K562 (cell line): ENCODE measurements around the gene PPDPF. TPM values are rescaled to one million over a fixed set of nuclear protein-coding genes. Genes with fewer than 3 reads are reported as not detected.

Source experiments
- HNRNPL ChIP-seq: fragments of 200-400 bp; formaldehyde crosslinking; IDR thresholded peaks from 2 replicates; pipeline ENCODE4 v1.6.1; 2017; ENCODE audit warnings: low read depth, mild to moderate bottlenecking, low read length
- HOXB6 ChIP-seq: fragments of 250-450 bp; sonication (Bioruptor Pico); IDR thresholded peaks from 2 replicates; pipeline ENCODE4 v1.5.1; 2022; ENCODE audit warnings: mild to moderate bottlenecking, borderline replicate concordance
- ILK ChIP-seq: fragments of 450-650 bp; IDR thresholded peaks from 2 replicates; pipeline ENCODE4 v1.6.1; 2016; ENCODE audit warnings: missing genetic modification characterization, low read depth, mild to moderate bottlenecking, missing compliant biosample characterization, moderate library complexity, borderline replicate concordance
- LCOR ChIP-seq: sonication (generic); formaldehyde crosslinking; IDR thresholded peaks from 2 replicates; pipeline ENCODE4 v1.8.0; 2022; ENCODE audit warnings: mild to moderate bottlenecking, missing genetic modification reagents
- MYBL2 ChIP-seq, 2 experiments: fragments of 450-650 bp in 1 of 2; sonication (generic) in 1 of 2; formaldehyde crosslinking in 1 of 2; IDR thresholded peaks; 2 replicates each; pipeline versions ENCODE4 v1.6.1 to v1.8.1; 2017 to 2022; ENCODE audit warnings: borderline replicate concordance in 1 of 2, inconsistent platforms in 1 of 2, low read depth in 1 of 2, mild to moderate bottlenecking in 1 of 2, missing genetic modification reagents in 1 of 2, moderate library complexity in 1 of 2
- NUFIP1 ChIP-seq: fragments of 450-650 bp; IDR thresholded peaks from 2 replicates; pipeline ENCODE4 v1.6.1; 2018; ENCODE audit not compliant: partially characterized antibody
- SAFB ChIP-seq: fragments of 200-400 bp; formaldehyde crosslinking; IDR thresholded peaks from 2 replicates; pipeline ENCODE4 v1.6.1; 2017; ENCODE audit warnings: low read depth, low read length, borderline replicate concordance
- ZNF121 ChIP-seq: sonication (generic); formaldehyde crosslinking; conservative IDR thresholded peaks from 2 replicates; pipeline ENCODE4 v1.8.0; 2022; ENCODE audit warnings: missing genetic modification reagents
- polyA plus RNA-seq, 8 experiments: library from polyadenylated mRNA; depleted of rRNA in 4 of 8; stranded (reverse) in 5 of 8; unstranded in 3 of 8; fragments of >200 nt; fragmentation: Nextera tagmentation in 2 of 8; fragmentation: Illumina TruSeq in 1 of 8; extraction: Ambion mirVana in 2 of 8; extraction: Trizol in 1 of 8; gene quantifications; 2 replicates each; pipeline versions ENCODE4 v1.2.1 to v1.2.3, GENCODE V29; 2011 to 2014; ENCODE audit warnings: inconsistent platforms in 1 of 8, missing spikeins in 1 of 8
- total RNA-seq, 7 experiments: library from RNA; depleted of rRNA in 6 of 7; stranded (reverse); fragments of >200 nt in 6 of 7; fragmentation: Illumina TruSeq in 2 of 7; extraction: Trizol in 2 of 7; gene quantifications; 2 replicates each; pipeline versions ENCODE4 v1.2.1 to v1.2.3, GENCODE V29; 2011 to 2021; ENCODE audit warnings: low replicate concordance in 1 of 7
- TF ChIP-seq, protein P1 (sequence below): IDR thresholded peaks from 3 replicates; pipeline ENCODE4 v1.6.1; 2011; ENCODE audit warnings: borderline replicate concordance, mild to moderate bottlenecking, moderate library complexity; ENCODE audit not compliant: insufficient read length; ENCODE audit errors: extremely low read depth
- TF ChIP-seq, protein P2 (sequence below), 2 experiments: fragments of 450-650 bp; IDR thresholded peaks; 2 replicates each; pipeline ENCODE4 v1.6.1; 2016; ENCODE audit warnings: mild to moderate bottlenecking in 2 of 2, borderline replicate concordance in 1 of 2, low read depth in 1 of 2, moderate library complexity in 1 of 2
- TF ChIP-seq, protein P3 (sequence below): sonication (generic); formaldehyde crosslinking; IDR thresholded peaks from 2 replicates; pipeline ENCODE4 v1.8.1; 2022; ENCODE audit warnings: missing genetic modification reagents
- TF ChIP-seq, protein P4 (sequence below): sonication (generic); formaldehyde crosslinking; IDR thresholded peaks from 2 replicates; pipeline ENCODE4 v1.5.0; 2020; ENCODE audit warnings: missing genetic modification reagents

Gene PPDPF
- total and polyA plus RNA-seq, 9 of the 15 experiments (the other 6 are each of a cell fraction or from before 2014, with no cell fraction given), result 0.77 to 233 (median 10.5) TPM

DNA sequence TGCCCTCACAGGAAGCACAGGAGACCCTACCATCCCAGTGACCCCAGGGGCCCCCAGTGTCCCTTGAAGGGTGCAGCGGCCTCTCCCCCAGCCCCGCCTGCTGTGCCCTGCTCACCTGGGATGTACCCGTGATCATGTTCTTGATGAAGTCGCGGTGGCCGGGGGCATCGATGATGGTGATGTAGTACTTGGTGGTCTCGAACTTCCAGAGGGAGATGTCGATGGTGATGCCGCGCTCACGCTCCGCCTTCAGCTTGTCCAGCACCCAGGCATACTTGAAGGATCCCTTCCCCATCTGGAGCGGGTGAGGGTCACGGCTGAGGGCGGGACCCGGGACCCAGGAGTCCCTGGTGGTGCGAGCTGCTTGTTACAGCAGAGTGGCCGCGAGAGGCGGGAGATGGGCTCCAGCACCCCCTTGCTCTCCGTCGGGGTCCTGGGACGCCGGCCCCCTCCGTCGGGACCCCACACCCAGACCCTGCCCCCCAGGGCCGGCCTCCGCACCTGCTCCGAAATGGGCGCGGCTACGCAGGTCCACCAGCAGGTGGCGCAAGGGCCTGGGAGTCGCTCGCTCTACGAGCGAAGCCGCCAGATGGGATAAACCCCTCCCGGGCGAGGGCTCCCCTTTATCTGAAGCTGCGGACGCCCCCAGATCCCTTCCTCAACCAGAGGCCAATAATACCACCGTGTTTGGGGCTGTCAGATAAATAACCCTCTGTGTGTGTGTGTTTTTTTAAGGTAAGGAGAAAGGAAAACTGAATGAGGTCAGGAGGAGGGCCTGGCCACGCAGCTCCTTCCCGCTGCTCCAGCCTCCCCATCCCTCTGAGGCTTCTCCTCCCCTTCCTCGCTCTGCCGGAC, 24.6 kb upstream of the PPDPF start (continued):
- TF ChIP-seq, protein P1, sequence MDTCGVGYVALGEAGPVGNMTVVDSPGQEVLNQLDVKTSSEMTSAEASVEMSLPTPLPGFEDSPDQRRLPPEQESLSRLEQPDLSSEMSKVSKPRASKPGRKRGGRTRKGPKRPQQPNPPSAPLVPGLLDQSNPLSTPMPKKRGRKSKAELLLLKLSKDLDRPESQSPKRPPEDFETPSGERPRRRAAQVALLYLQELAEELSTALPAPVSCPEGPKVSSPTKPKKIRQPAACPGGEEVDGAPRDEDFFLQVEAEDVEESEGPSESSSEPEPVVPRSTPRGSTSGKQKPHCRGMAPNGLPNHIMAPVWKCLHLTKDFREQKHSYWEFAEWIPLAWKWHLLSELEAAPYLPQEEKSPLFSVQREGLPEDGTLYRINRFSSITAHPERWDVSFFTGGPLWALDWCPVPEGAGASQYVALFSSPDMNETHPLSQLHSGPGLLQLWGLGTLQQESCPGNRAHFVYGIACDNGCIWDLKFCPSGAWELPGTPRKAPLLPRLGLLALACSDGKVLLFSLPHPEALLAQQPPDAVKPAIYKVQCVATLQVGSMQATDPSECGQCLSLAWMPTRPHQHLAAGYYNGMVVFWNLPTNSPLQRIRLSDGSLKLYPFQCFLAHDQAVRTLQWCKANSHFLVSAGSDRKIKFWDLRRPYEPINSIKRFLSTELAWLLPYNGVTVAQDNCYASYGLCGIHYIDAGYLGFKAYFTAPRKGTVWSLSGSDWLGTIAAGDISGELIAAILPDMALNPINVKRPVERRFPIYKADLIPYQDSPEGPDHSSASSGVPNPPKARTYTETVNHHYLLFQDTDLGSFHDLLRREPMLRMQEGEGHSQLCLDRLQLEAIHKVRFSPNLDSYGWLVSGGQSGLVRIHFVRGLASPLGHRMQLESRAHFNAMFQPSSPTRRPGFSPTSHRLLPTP, result no peak
- TF ChIP-seq SAFB (no peak), ILK (no peak), LCOR (CRISPR knock-in tag) (no peak), MYBL2 (IDR thresholded peaks at IDR 0.05; ENCODE audit: low read depth) (no peak), MYBL2 (CRISPR knock-in tag; IDR thresholded peaks at IDR 0.05; ENCODE audit: borderline replicate concordance) (no peak), NUFIP1 (no peak), ZNF121 (CRISPR knock-in tag) (no peak), HNRNPL (no peak), HOXB6 (no peak)
- TF ChIP-seq, protein P2, sequence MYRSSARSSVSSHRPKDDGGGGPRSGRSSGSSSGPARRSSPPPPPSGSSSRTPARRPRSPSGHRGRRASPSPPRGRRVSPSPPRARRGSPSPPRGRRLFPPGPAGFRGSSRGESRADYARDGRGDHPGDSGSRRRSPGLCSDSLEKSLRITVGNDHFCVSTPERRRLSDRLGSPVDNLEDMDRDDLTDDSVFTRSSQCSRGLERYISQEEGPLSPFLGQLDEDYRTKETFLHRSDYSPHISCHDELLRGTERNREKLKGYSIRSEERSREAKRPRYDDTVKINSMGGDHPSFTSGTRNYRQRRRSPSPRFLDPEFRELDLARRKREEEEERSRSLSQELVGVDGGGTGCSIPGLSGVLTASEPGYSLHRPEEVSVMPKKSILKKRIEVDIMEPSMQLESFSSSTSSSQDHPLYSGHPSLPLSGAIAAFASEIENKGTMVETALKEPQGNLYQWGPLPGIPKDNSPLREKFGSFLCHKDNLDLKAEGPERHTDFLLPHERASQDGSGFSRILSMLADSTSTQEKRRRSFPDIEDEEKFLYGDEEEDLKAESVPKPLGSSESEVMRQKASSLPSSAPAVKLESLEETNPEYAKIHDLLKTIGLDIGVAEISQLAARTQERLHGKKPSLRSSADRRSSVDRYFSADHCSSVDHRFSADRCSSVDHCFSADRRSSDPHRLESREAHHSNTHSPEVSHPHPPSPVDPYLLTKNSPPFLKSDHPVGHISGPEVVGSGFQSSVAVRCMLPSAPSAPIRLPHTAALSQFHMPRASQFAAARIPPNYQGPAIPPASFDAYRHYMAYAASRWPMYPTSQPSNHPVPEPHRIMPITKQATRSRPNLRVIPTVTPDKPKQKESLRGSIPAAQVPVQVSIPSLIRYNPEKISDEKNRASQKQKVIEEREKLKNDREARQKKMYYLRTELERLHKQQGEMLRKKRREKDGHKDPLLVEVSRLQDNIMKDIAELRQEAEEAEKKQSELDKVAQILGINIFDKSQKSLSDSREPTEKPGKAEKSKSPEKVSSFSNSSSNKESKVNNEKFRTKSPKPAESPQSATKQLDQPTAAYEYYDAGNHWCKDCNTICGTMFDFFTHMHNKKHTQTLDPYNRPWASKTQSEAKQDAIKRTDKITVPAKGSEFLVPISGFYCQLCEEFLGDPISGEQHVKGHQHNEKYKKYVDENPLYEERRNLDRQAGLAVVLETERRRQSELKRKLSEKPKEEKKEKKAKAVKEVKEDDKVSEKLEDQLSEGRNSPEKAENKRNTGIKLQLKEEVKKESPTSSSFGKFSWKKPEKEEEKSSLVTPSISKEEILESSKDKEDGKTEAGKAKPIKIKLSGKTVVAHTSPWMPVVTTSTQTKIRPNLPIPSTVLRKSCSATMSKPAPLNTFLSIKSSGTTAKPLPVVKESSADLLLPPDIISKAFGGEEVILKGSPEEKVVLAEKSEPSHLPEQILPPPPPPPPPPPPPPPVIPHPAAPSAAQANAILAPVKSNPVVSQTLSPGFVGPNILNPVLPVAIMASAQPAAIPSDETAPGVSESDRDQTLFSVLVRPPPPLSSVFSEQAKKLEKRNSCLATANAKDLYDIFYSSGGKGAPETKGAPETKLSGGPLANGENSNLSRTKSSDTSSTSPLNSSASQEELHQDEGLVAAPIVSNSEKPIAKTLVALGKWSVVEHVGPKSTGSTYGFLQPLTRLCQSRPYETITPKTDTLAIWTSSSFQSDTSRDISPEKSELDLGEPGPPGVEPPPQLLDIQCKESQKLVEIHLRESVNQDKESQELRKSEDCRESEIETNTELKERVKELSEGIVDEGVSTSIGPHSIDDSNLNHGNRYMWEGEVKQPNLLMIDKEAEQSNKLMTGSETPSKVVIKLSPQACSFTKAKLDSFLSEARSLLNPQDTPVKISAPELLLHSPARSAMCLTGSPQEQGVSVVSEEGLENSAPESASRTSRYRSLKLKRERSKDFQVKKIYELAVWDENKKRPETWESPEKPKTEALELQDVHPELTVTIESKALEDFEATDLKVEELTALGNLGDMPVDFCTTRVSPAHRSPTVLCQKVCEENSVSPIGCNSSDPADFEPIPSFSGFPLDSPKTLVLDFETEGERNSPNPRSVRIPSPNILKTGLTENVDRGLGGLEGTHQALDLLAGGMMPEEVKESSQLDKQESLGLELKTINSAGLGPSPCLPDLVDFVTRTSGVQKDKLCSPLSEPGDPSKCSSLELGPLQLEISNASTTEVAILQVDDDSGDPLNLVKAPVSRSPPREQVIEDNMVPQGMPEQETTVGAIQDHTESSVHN (IDR thresholded peaks at IDR 0.05; ENCODE audit: borderline replicate concordance in 1 of 2, low read depth in 1 of 2), result no peak
- TF ChIP-seq, protein P3, sequence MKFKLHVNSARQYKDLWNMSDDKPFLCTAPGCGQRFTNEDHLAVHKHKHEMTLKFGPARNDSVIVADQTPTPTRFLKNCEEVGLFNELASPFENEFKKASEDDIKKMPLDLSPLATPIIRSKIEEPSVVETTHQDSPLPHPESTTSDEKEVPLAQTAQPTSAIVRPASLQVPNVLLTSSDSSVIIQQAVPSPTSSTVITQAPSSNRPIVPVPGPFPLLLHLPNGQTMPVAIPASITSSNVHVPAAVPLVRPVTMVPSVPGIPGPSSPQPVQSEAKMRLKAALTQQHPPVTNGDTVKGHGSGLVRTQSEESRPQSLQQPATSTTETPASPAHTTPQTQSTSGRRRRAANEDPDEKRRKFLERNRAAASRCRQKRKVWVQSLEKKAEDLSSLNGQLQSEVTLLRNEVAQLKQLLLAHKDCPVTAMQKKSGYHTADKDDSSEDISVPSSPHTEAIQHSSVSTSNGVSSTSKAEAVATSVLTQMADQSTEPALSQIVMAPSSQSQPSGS (CRISPR knock-in tag), result no peak
- TF ChIP-seq, protein P4, sequence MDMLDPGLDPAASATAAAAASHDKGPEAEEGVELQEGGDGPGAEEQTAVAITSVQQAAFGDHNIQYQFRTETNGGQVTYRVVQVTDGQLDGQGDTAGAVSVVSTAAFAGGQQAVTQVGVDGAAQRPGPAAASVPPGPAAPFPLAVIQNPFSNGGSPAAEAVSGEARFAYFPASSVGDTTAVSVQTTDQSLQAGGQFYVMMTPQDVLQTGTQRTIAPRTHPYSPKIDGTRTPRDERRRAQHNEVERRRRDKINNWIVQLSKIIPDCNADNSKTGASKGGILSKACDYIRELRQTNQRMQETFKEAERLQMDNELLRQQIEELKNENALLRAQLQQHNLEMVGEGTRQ (CRISPR knock-in tag), result no peak
